ENCODE results near the gene ZNF583. TPM values are rescaled to one million over a fixed set of nuclear protein-coding genes. Genes with fewer than 3 reads are reported as not detected.

ZNF583 gene
- 17.9 TPM for total RNA-seq

GRCh38 chr19:56403764-56404704 is at the start of gene ZNF583:
Gene ZNF583 (plus strand): TSS chr19:56404332. CDS start chr19:56407115, 2,783 bp downstream.

GRCh38 chr19:56393119-56394012 is 10.8 kb upstream of the ZNF583 start, which contains the start of gene ZNF582:
Gene ZNF582 (minus strand): TSS chr19:56393534. CDS start chr19:56391752, 1,782 bp downstream.

Other genes starting within 250 kb of the ZNF583 start
- not detected for gene GALP, start 228.3 kb upstream of the ZNF583 start, total RNA-seq
- 0.49 TPM for gene ZSCAN5B, start 206.5 kb upstream of the ZNF583 start, total RNA-seq
- gene ZSCAN5C, start 202.1 kb upstream of the ZNF583 start, total RNA-seq = not detected
- not detected for gene EDDM13, start 131.6 kb upstream of the ZNF583 start, total RNA-seq
- 12.8 TPM for gene ZSCAN5A, start 89.5 kb upstream of the ZNF583 start, total RNA-seq
- 7.1 TPM for gene ZNF582, start 10.8 kb upstream of the ZNF583 start, total RNA-seq
- 19.7 TPM for gene ZNF667, start 73.0 kb downstream of the ZNF583 start, total RNA-seq
- gene ZNF471, start 103.5 kb downstream of the ZNF583 start, total RNA-seq = 16.5 TPM
- gene ZFP28, start 134.6 kb downstream of the ZNF583 start, total RNA-seq = 26.6 TPM
- gene ZNF470, start 163.1 kb downstream of the ZNF583 start, total RNA-seq = 10.2 TPM
- 18.8 TPM for gene ZNF71, start 191.0 kb downstream of the ZNF583 start, total RNA-seq
- 7.1 TPM for gene SMIM17, start 238.8 kb downstream of the ZNF583 start, total RNA-seq

All from camera-type eye (tissue), 1 donor.